ENCODE measurements around the gene FAM217B. TPM values are rescaled to one million over a fixed set of nuclear protein-coding genes. Genes with fewer than 3 reads are reported as not detected.

FAM217B gene
- total and polyA plus RNA-seq, 2 donors (not counting 3 experiments of a cell fraction or from before 2014, with no cell fraction given): 2.7 to 8.2 TPM

- FAIRE-seq: no peak
- TF ChIP-seq JUN (IDR thresholded peaks at IDR 0.05; ENCODE audit: borderline replicate concordance, insufficient read depth, insufficient read length, low read depth) (no peak), EZH2 (IDR thresholded peaks at IDR 0.05; ENCODE audit: borderline replicate concordance, low read depth, low read length, severe bottlenecking) (no peak), POLR2A (IDR thresholded peaks at IDR 0.05; ENCODE audit: low read depth, low read length) (no peak), MYC (IDR thresholded peaks at IDR 0.05; ENCODE audit: low read depth, low read length) (no peak), GATA2 (IDR thresholded peaks at IDR 0.05; ENCODE audit: insufficient read depth, insufficient read length, low read depth, low read length) (no peak), POLR2AphosphoS5 (IDR thresholded peaks at IDR 0.05; ENCODE audit: insufficient read depth, low read depth, low read length) (no peak), MAX (IDR thresholded peaks at IDR 0.05; ENCODE audit: insufficient read depth, insufficient read length) (no peak), FOS (IDR thresholded peaks at IDR 0.05; ENCODE audit: borderline replicate concordance, insufficient read depth, low read length) (no peak)
- TF ChIP-seq, protein P1, sequence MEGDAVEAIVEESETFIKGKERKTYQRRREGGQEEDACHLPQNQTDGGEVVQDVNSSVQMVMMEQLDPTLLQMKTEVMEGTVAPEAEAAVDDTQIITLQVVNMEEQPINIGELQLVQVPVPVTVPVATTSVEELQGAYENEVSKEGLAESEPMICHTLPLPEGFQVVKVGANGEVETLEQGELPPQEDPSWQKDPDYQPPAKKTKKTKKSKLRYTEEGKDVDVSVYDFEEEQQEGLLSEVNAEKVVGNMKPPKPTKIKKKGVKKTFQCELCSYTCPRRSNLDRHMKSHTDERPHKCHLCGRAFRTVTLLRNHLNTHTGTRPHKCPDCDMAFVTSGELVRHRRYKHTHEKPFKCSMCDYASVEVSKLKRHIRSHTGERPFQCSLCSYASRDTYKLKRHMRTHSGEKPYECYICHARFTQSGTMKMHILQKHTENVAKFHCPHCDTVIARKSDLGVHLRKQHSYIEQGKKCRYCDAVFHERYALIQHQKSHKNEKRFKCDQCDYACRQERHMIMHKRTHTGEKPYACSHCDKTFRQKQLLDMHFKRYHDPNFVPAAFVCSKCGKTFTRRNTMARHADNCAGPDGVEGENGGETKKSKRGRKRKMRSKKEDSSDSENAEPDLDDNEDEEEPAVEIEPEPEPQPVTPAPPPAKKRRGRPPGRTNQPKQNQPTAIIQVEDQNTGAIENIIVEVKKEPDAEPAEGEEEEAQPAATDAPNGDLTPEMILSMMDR (IDR thresholded peaks at IDR 0.05; ENCODE audit: extremely low read depth in 1 of 2, insufficient read depth in 1 of 2, low read depth in 1 of 2, low read length in 2 of 2): no peak
- POLR2A ChIA-PET: no interaction called here
- Histone ChIP-seq H3K4me3 (replicated peaks in 1 of 3; ENCODE audit: insufficient read depth in 1 of 3, low read depth in 1 of 3, low read length in 3 of 3) (no peak overlapping the region), H3K36me3 (ENCODE audit: control insufficient read depth in 2 of 2, extremely low read depth in 1 of 2, insufficient read depth in 2 of 2, low read length in 2 of 2) (no peaks in the 10 kb centered on the region), H3K4me2 (ENCODE audit: insufficient read depth, low read length) (no peak overlapping the region), H3K27me3 (ENCODE audit: control insufficient read depth in 2 of 2, insufficient read depth in 2 of 2, low read length in 2 of 2) (no peaks in the 10 kb centered on the region), H2AFZ (ENCODE audit: low read depth, low read length) (no peak overlapping the region), H3K9me1 (replicated peaks; ENCODE audit: control insufficient read depth, extremely low read depth, insufficient read depth, low read length) (no peaks in the 10 kb centered on the region), H3K9me3 (replicated peaks; ENCODE audit: control insufficient read depth, insufficient read depth, low read length) (no peaks in the 10 kb centered on the region), H3K79me2 (ENCODE audit: control insufficient read depth, insufficient read depth, low read length) (no peaks in the 10 kb centered on the region), H3K27ac (ENCODE audit: insufficient read depth, low read depth, low read length) (no peak overlapping the region), H4K20me1 (replicated peaks; ENCODE audit: control insufficient read depth, extremely low read depth, insufficient read depth, low read length) (no peaks in the 10 kb centered on the region), H3K9ac (replicated peaks; ENCODE audit: extremely low read depth, insufficient read depth, low read length) (no peak overlapping the region), H3K4me1 (ENCODE audit: control insufficient read depth, extremely low read depth, insufficient read depth, low read length) (no peaks in the 10 kb centered on the region)
- dilution Hi-C loops (cut with MboI; ENCODE audit: extremely low pct_ligation_motif_present, low sequenced_read_pairs) (no loop called here), intact Hi-C loops (cut with micrococcal nuclease) (no loop called here)
- CTCF ChIA-PET: interaction anchor here (1.4 kb wide), 1 partner anchor 31 kb away, joined by 4 read pairs; the partner anchor contains the start of gene SYCP2
- BruUV-seq (replicated peaks): no TSS peak
- no peak for DNase-seq (ENCODE audit: low read depth, low spot score)
Observed at GRCh38 chr20:59903621-59904020, 36.6 kb upstream of the FAM217B start.

All from endothelial cell of umbilical vein (primary cell).